GM18520 (cell line): Measurements from ENCODE around the gene LTK.

Experiments
- ATAC-seq: cut with Tn5 transposase; IDR thresholded peaks from one replicate; pipeline ENCODE4 v1.9.1; 2021; ENCODE audit not compliant: unreplicated experiment

Gene LTK

DNA sequence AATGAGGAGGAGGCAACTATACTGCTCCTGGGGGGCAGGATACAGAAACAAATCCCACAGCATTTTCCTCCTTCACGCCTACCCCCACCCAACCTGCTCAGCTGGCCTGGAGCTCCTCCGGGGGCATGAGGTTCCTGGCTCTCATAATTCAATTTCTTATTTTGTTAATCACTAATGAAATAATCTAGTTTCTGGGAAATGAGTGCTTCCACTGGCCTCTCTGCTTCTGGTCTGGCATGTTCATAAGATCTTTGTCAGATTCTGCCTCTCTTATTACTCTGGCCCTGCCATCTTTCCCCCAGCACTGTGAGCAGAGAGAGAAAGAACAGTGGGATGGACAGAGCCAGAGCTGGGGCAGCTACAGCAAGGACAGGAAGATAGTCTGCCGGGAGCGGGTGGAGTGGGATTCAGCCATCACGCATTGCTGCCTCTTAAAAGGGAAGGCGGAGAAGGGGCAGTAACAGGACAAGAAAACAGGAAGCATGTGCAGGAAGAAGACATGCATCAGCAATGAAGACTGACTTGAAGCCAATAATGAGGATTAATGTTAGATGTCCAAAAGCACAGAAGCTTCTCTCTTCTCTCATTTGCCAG is 16.8 kb upstream of the LTK start:
- ATAC-seq: no peak

DNA sequence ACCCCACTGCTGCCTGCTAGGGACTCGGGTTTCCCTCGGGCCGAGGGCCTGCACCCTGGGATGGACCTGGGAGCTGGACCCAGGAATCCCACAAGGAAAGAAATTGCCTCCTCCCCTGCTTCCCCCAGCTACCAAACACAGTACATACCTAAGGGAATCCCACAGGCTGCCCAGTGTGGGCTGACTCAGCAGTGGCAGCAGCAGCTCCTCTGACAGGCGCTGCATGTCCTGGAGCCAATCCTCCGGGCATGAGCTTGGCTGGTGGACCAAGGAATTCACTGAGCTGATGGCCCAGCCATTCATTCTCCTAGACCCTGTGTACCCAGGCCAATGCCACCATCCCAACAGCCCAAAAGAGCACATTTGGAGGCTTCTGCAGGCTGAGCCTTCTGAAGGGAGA is 9.5 kb upstream of the LTK start:
- ATAC-seq: no peak

DNA sequence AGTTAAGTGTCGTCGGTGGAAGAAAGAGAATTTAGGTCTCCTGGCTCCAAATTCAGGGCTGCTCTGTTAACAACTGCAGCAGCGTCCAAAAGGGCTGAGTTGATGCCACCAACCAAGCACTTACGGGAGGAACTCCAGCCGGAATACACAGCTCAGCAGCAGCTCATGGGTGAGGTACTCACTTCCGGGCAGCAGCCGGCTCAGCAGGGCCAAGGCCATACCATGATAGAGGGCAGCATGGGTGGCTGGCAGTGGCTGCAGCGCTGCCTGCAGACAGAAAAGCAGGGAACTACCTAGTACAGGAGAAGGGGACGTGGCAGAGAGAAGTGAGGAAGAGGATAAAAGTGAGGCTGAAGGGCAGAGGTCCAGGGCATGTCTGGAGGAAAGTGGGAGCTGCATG is 8.0 kb upstream of the LTK start:
- ATAC-seq: no peak

DNA sequence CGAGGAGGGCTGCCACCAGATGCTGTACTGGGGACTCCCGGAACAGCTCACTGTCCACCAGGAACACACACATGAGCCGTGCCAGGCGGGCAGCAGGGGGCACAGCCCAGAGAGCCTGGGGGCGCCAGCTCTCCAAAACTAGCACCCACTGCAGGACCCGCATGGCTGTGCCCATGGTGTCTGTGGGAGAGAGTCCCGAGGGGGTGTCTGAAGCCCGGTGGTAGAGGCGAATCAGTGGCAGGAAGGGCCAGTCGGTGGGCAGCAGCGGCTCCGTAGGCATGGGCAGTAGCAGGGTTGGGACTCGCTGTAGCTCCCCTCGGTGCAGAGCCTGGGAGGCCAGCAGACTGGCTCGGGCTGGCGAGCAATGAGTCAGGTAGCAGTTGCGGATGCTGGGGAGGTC is 7.0 kb upstream of the LTK start:
- ATAC-seq: no peak

DNA sequence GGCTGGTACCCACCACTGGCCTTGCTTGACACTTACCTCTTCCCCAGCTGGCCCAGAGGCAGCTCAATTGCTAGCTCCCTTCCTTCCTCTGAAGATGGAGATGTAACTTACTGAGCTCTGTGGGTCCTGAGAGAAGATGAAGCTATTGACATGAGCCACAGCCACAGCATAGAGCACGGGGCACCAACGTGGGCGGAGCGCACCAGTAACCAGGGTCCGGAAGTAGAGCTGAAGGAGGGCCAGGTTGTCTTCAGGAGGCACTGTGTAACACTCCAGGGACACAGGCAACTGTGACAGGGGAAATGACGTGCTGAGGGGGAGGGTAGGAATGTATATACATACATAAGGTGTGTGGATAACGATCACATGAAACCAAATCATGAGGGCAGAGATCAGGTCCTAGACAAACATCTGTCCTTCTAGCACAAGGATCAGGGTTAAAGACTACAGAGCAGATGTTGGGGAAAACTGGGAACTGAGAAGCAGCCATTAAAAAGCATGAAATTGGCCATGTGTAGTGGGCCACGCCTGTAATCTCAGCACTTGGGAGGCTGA is 4.3 kb upstream of the LTK start:
- no peak for ATAC-seq

DNA sequence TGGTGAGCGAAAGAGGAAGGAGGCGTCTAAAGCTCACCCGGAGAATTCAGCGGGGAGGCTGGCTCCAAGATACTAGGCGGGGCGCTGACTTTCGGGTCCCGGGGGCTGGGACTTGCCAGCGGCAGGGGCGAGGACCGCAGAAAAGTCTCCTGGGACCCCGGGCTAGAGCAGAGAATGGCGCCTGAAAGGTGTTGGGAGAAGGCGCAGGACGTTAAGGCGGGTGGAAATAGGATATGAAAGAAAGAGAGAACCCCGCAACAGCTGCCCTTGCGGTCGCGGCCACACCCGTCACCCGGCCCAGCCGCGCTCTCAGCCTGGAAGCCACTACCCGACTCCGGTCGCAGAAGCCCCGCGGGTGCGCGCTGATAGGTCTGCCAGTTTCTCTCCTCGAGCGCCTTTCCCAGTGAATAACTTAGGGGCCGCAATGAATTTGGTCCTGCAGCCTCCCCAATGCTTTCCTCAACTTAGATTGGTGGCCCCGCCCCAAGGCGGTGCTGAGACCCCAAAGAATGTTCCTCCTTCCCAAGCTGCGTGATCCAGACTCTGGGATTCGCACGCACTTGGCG is 604 bp downstream of the LTK start:
- ATAC-seq: no peak

DNA sequence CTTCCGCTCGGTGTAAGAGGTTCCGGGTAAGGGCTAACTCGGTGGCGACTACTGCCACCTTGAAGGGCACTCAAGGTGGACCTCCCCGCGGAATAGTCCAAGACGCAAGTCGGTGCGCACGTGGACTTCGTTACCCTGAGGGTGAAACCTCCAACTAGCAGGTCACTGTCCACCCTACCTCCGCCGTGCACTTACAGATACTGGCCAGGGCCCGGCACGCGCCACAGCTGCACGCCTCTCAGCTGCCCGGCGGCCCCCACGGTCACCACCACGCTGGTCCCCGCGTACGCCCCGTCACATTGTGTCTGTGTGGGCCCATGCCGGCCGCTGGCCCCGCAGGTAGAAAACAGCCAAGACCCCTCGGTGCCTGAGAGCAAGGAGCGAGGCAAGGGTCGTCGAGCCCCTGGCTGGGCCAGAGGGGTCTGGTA is 1.1 kb downstream of the LTK start:
- ATAC-seq: no peak

DNA sequence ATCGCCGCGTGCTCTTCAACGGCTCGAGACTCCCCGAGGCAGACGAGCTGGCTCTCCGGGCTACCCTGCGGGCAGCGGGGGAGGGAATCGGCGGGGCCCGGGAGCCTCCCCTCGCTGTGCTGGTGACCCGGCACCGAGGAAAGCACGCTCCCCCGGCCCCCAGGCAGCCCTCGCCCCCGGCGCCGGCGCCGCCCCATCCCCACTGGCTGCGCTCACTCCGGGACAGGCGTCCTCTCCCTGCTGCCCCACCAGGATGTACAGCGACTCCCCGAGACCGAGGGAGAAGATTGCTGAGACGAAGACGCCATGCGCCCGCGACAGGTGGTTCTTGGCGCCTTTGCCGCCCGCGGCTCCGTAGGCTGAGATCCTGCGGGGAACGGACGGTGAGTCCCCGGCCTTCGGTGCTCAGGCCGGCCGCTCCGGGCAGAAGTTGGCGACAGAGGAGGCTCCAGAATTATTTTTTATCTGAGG is 1.7 kb downstream of the LTK start:
- ATAC-seq: no peak

DNA sequence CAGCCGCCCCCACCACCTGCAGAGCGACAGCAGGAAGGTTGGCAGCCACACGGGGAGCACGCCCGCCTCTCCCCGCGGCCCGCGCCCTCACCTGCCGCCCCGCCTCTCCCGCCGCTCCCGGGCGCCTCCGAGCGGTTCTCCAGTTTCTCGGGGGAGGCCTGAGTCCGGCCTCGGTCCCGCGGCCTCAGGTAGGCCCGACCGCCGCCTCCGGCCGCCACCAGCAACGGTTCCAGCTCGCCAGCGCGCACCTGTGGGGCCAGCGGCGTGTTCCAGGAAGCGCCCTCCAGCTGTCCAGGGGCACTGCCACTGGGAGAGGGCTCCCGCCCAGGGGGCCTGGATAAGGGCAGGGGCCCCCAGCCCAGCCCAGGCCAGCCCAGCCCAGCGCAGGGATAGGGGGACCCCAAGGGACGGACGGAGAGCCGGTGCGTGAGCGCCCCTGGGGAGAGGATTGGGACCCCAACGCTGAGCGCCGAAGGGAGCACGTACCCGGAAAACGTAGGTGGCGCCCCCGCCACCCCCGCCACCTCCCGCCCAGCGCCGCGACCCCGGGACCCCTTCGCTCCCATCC is 2.2 kb downstream of the LTK start:
- ATAC-seq: no peak

DNA sequence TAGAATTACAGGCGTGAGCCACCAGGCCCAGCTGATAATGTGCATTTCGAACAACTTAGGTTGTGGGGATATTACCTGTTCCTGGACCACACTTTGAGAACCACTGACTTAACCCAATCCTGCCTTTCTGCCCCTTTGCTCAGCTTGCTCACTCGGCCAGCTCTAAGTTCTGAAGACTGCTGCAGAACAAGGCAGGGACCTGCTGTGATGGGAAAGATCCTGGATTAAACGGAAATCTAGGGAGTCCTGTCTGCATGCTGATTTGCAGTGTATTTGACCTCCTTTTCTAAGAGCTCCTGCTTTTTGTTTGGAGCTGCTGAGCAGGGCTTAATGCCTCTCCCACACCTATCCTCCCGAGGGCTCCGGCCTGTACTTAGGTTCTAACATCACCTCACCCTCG is 2.9 kb downstream of the LTK start:
- ATAC-seq: no peak

DNA sequence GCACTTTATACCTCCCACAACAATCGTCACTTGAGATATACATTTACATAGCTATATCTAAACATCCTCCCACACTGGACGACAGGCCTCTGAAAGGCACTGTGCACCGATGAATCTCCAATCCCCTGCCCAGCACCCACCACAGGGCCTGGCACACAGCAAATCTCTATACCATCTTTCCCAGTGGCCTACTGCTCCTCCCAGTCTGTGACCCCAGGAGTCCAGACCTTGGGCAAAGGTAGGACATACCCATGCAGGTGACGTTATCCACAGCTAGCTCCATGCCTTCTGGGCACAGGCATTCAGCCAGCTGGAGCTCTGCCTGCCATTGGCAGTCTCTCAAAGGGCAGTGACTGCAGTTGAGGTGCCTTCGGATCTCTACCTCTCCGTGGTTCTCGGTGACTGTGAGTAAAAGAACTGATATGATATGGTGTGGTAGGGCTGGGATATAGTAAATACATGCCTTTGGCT is 5.8 kb downstream of the LTK start:
- ATAC-seq: no peak

DNA sequence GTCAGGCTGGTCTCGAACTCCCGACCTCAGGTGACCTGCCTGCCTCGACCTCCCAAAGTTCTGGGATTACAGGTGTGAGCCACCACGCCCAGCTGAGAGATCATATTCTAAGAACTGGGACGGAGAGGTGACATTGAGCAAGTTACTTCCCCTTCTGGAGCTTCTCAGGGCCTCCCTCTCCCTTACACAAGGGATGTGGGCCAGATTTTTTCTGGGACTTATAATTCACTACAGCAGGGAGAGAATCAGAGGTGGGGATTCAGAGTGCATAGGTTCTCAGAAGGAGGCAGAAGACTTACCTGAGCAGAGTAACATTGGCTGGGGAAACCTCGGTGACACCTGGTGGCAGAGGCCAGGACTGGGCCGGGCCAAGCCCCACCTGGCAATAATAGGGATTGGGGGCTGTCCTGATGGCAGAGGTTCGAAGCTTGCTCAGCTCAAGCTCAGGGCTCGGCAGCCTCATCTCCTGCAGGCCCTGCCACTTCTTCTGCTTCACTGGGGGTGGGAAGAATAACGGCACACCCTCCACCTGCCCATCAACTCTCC is 6.8 kb downstream of the LTK start:
- no peak for ATAC-seq

DNA sequence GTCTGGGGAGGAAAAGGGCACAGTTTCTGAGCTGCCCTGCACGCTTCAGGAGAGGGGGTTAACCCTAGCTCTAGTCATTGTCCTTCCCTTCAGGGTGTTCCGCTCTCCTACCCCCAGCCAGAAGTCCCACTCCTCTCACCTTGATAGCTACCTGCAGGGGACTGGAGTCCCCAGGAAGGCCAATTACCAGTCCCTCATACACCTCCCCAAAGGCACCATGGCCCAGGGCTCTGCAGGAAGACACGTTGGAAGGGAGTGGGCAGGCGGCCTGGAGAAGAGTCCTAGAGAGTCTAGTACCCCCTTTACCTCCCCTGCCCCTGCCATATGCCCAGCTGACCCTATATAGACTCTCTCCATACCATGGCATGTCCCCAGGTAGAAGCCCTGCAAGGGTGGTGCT is 7.9 kb downstream of the LTK start:
- no peak for ATAC-seq

DNA sequence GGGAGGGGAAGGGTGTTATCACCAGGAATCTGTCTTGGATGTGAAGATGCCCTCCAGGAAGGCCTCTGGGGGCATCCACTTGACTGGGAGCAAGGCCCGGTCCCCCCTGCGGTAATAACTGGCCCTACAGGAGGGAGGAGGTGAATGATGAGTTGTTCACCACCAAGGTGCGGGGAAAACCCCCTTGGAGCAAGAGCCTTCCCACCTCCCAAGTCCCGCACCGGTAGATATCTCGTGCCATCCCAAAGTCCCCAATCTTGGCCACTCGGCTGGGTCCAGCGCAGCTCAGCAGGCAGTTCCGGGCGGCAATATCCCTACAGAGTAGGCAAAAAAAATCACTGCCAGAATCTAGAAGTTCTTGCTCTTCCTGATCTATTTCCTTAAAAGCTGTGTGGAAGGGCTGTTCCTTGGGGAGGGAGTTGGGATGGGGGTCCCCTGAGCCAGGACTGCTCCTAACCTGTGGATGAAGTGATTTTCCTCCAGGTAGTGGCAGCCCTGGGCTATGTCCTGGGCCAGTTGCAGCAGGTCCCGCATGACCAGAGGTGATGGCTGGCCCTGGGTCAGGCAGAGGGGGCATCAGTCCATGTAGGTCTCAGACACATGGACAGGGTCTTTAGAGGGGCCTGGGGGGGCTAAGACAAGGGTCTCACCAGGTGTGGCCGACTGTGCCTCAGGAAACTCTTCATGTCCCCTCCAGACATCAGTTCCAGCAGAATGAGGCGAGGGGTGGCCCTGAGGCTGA is 8.7 kb downstream of the LTK start:
- no peak for ATAC-seq

DNA sequence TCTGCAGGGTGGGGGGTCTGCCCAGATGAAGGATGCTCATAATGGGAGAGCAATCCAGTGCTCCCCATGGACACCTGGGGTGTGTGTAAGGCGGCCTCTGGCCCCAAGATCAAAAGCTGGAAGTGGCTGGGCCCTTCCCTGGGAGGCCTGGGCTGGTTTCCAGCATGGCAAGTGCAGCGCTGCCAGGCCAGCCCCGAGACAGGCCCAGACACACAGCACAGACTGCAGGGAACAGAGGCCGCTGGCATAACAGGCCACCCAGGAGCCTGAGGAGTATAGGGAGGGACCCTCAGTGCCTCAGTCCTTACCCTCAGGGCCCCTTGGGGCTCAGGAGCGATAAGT is 10.0 kb downstream of the LTK start:
- ATAC-seq: no peak

DNA sequence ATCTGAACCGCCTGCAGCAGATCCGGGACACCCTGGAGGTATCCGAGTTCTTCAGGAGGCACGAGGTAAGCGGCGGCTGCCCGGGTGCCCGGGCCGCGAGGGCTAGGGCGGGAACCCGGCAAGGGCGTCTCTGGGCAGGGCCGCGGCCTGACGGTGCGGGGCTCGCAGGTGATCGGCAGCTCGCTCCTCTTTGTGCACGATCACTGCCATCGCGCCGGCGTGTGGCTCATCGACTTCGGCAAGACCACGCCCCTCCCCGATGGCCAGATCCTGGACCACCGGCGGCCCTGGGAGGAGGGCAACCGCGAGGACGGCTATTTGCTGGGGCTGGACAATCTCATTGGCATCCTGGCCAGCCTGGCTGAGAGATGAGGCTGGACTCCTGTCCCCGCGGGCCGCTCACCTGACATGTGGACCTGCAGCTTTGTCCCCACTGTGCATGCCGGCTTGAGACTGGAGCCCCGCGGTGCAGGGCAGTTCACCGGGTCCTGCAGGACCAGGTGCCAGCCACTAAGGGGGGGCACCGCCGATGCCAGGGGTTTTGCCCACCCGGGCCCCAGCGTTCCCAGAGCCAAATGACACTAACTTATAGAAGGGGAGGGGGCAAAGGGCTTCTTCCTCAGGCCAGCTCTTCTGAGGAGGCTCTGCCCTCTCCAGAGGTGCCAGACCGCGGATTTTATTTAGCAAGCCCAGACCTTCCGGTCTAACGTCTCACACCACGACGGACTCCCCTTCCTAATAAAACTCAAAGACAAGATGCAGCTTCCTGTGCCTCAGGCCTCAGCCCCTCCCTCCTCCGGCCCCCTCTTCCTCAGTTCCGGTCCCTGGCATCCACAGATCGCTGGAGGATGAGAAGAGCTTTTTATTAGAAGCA is 10.6 kb downstream of the LTK start:
- ATAC-seq: no peak

DNA sequence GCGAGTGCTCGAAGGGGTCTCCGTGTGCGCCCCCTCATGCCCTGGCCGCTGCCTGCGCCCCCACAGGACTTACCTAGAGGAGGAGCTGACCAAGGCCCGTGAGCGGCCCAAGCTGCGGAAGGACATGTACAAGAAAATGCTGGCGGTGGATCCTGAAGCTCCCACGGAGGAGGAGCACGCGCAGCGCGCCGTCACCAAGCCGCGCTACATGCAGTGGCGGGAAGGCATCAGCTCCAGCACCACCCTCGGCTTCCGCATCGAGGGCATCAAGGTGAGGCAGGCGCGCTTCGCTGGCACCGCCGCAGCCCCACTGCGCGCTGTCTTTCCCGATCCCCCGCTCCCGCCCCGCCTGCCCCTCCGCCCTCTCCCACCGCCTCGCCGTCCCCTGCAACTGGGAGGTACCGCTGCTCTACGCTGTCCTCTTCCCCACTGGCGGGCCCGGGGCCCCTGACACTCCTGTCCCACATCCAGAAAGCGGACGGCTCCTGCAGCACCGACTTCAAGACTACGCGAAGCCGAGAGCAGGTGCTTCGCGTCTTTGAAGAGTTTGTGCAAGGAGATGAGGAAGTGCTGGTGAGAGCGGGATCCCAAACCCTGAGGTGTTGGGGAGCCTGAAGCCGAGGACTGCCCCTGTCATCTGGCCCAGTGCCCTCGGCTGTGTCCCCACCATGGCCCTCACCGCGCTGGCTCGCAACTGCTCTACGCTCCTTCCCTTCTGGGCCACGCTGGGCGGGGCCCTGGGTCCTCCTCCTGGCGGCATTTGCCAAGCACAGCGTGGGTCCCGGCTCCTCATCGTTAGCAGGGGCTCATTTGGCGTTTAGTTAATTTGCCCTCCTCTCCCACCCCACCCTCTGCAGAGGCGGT is 11.5 kb downstream of the LTK start:
- no peak for ATAC-seq

DNA sequence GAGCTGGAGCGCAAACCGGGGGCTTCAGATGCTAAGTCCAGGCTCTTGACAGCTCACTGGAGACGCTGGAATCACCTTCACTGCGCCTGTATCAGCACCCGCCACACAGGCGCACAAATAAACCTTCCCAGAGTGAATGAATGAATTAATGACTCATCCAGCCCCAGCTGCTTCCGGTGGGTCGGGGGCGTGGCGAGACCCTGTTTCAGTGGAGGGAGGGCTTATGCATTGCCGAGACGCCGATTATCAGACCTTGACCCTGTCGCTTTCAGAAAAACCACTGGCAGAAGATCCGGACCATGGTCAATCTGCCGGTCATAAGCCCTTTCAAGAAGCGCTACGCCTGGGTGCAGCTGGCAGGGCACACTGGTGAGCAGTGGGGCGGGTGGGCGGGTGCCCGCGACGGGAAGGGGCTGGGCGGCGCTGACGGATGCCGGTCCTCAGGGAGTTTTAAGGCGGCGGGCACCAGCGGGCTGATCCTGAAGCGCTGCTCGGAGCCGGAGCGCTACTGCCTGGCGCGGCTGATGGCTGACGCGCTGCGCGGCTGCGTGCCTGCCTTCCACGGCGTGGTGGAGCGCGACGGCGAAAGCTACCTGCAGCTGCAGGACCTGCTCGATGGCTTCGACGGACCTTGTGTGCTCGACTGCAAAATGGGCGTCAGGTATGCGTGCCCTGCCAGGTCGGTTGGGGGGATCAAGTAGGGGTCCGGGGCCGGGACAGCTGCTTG is 12.3 kb downstream of the LTK start:
- ATAC-seq: no peak
